Naive B cell (primary cell): ENCODE results near the gene EGFLAM. TPM values are rescaled to one million over a fixed set of nuclear protein-coding genes. Genes with fewer than 3 reads are reported as not detected.

Experiments
- ATAC-seq, 2 donors: fragments of 150-1000 bp; cut with Tn5 transposase; 2 replicates each; pipeline ENCODE4 v1.10.0; 2021; ENCODE audit warnings: low read depth in 2 of 2, mild to moderate bottlenecking in 2 of 2, moderate library complexity in 2 of 2
- DNase-seq: peaks from one replicate; pipeline ENCODE4 v3.0.0; 2022
- H3K27ac Mint-ChIP-seq, 6 donors: one replicate each; pipeline ENCODE4 v1.8.0; 2020 to 2022; ENCODE audit warnings: mild to moderate bottlenecking in 6 of 6, mixed read lengths in 6 of 6, moderate library complexity in 5 of 6, inconsistent platforms in 2 of 6
- H3K27me3 Mint-ChIP-seq, 3 donors: one replicate each; pipeline ENCODE4 v1.8.0; 2021 to 2022; ENCODE audit warnings: mixed read lengths in 3 of 3, mild to moderate bottlenecking in 1 of 3
- H3K36me3 Mint-ChIP-seq, 2 donors: one replicate each; pipeline ENCODE4 v1.8.0; 2020 to 2022; ENCODE audit warnings: mixed read lengths in 2 of 2, inconsistent platforms in 1 of 2, mild to moderate bottlenecking in 1 of 2
- H3K4me1 Mint-ChIP-seq, 3 donors: one replicate each; pipeline ENCODE4 v1.8.0; 2020 to 2022; ENCODE audit warnings: mixed read lengths in 3 of 3, inconsistent platforms in 1 of 3, mild to moderate bottlenecking in 1 of 3, moderate library complexity in 1 of 3
- H3K4me3 Mint-ChIP-seq, 8 donors: one replicate each; pipeline ENCODE4 v1.8.0; 2020 to 2022; ENCODE audit warnings: mild to moderate bottlenecking in 8 of 8, mixed read lengths in 8 of 8, moderate library complexity in 8 of 8, inconsistent platforms in 2 of 8
- H3K9me3 Mint-ChIP-seq, 7 donors: one replicate each; pipeline ENCODE4 v1.8.0; 2020 to 2022; ENCODE audit warnings: mixed read lengths in 7 of 7, mild to moderate bottlenecking in 5 of 7, inconsistent platforms in 2 of 7, moderate library complexity in 1 of 7
- polyA plus RNA-seq, 6 donors: library from polyadenylated mRNA; unstranded; fragments of 300-500 nt; fragmentation: Illumina TruSeq; gene quantifications; one replicate each; pipeline ENCODE4 v1.2.3, GENCODE V29; 2021; ENCODE audit warnings: low read depth in 6 of 6

Gene EGFLAM
- polyA plus RNA-seq, 6 donors from 2014 or later, result not detected

GRCh38 chr5:38424148-38425060 is 166.0 kb downstream of the EGFLAM start:
- no peak overlapping the region for H3K27ac Mint-ChIP-seq
- no peak for ATAC-seq
- H3K36me3 Mint-ChIP-seq, result no peaks in the 10 kb centered on the region
- H3K27me3 Mint-ChIP-seq, result peaks cover 29 to 38% (median 37%) of the 10 kb centered on the region in 3 donors
- H3K4me1 Mint-ChIP-seq, result no peaks in the 10 kb centered on the region
- DNase-seq, result no peak
- peaks cover 0 to 2% (median 0%) of the 10 kb centered on the region in 7 donors for H3K9me3 Mint-ChIP-seq
- H3K4me3 Mint-ChIP-seq, result no peak overlapping the region

- Mint-ChIP-seq H3K4me3 (no peak overlapping the region), H3K36me3 (no peaks in the 10 kb centered on the region)
Measured at GRCh38 chr5:38426490-38426889, 168.1 kb downstream of the EGFLAM start.

GRCh38 chr5:38426986-38427950 is 168.9 kb downstream of the EGFLAM start:
- DNase-seq (no peak), ATAC-seq (no peak)
- Mint-ChIP-seq H3K4me1 (no peaks in the 10 kb centered on the region), H3K27me3 (peaks cover 40 to 45% (median 43%) of the 10 kb centered on the region in 3 donors), H3K4me3 (no peak overlapping the region), H3K27ac (no peak overlapping the region), H3K36me3 (no peaks in the 10 kb centered on the region), H3K9me3 (peaks cover 0 to 5% (median 0%) of the 10 kb centered on the region in 7 donors)

More at GRCh38 chr5:38426490-38426889, 168.1 kb downstream of the EGFLAM start:
- no peak for ATAC-seq
- no peak overlapping the region for H3K27ac Mint-ChIP-seq
- DNase-seq, result no peak
- H3K27me3 Mint-ChIP-seq, result peaks cover 36 to 45% (median 38%) of the 10 kb centered on the region in 3 donors
- H3K9me3 Mint-ChIP-seq, result peaks cover 0 to under 1% (median 0%) of the 10 kb centered on the region in 7 donors
- no peaks in the 10 kb centered on the region for H3K4me1 Mint-ChIP-seq

GRCh38 chr5:38431242-38431853 is 173.0 kb downstream of the EGFLAM start:
- H3K4me3 Mint-ChIP-seq, result no peak overlapping the region
- no peak overlapping the region for H3K27ac Mint-ChIP-seq
- no peaks in the 10 kb centered on the region for H3K4me1 Mint-ChIP-seq
- DNase-seq (no peak), ATAC-seq (no peak)
- no peaks in the 10 kb centered on the region for H3K36me3 Mint-ChIP-seq
- H3K27me3 Mint-ChIP-seq, result peaks cover 54 to 65% (median 63%) of the 10 kb centered on the region in 3 donors
- H3K9me3 Mint-ChIP-seq, result peaks cover 0 to 5% (median 0%) of the 10 kb centered on the region in 7 donors

- DNase-seq, result no peak
- H3K4me1 Mint-ChIP-seq, result no peaks in the 10 kb centered on the region
- H3K27ac Mint-ChIP-seq, result no peak overlapping the region
- ATAC-seq, result no peak
- peaks cover 0 to 5% (median 0%) of the 10 kb centered on the region in 7 donors for H3K9me3 Mint-ChIP-seq
- H3K27me3 Mint-ChIP-seq, result peaks cover 67 to 75% (median 72%) of the 10 kb centered on the region in 3 donors
- no peak overlapping the region for H3K4me3 Mint-ChIP-seq
- H3K36me3 Mint-ChIP-seq, result no peaks in the 10 kb centered on the region
Measured at GRCh38 chr5:38433160-38433861, 175.0 kb downstream of the EGFLAM start.

GRCh38 chr5:38434966-38435705 is 176.8 kb downstream of the EGFLAM start:
- Mint-ChIP-seq H3K4me1 (no peaks in the 10 kb centered on the region), H3K27me3 (peaks cover 73 to 84% (median 79%) of the 10 kb centered on the region in 3 donors), H3K36me3 (no peaks in the 10 kb centered on the region), H3K4me3 (no peak overlapping the region), H3K27ac (no peak overlapping the region), H3K9me3 (peaks cover 0 to 5% (median 0%) of the 10 kb centered on the region in 7 donors)
- ATAC-seq (no peak), DNase-seq (no peak)

- Mint-ChIP-seq H3K27me3 (peaks cover 69 to 70% (median 69%) of the 10 kb centered on the region in 3 donors), H3K27ac (no peak overlapping the region), H3K36me3 (no peaks in the 10 kb centered on the region), H3K4me1 (no peaks in the 10 kb centered on the region), H3K9me3 (peaks cover 0 to 3% (median 0%) of the 10 kb centered on the region in 7 donors), H3K4me3 (no peak overlapping the region)
- ATAC-seq (no peak), DNase-seq (no peak)
Measured at GRCh38 chr5:38438757-38439156, 180.4 kb downstream of the EGFLAM start.

GRCh38 chr5:38441453-38442246 is 183.3 kb downstream of the EGFLAM start:
- Mint-ChIP-seq H3K27ac (no peak overlapping the region), H3K9me3 (peaks cover 0 to 4% (median 2%) of the 10 kb centered on the region in 7 donors), H3K4me3 (no peak overlapping the region), H3K4me1 (no peaks in the 10 kb centered on the region), H3K27me3 (peaks cover 65 to 75% (median 69%) of the 10 kb centered on the region in 3 donors), H3K36me3 (peaks cover 0 to 9% of the 10 kb centered on the region in 2 donors)
- DNase-seq (peak; percentile 53), ATAC-seq (peak; percentile 90 to 93)

GRCh38 chr5:38442247-38442573 is 183.9 kb downstream of the EGFLAM start:
- Mint-ChIP-seq H3K27ac (no peak overlapping the region), H3K27me3 (peaks cover 65 to 75% (median 69%) of the 10 kb centered on the region in 3 donors), H3K4me1 (no peaks in the 10 kb centered on the region), H3K36me3 (peaks cover 0 to 13% of the 10 kb centered on the region in 2 donors), H3K9me3 (peaks cover 0 to 6% (median 2%) of the 10 kb centered on the region in 7 donors), H3K4me3 (no peak overlapping the region)
- ATAC-seq (no peak), DNase-seq (no peak)

- peaks cover 71 to 77% (median 74%) of the 10 kb centered on the region in 3 donors for H3K27me3 Mint-ChIP-seq
- peaks cover 0 to 8% (median 3%) of the 10 kb centered on the region in 7 donors for H3K9me3 Mint-ChIP-seq
- no peak overlapping the region for H3K4me3 Mint-ChIP-seq
- no peak for DNase-seq
- no peaks in the 10 kb centered on the region for H3K4me1 Mint-ChIP-seq
- H3K27ac Mint-ChIP-seq, result no peak overlapping the region
- H3K36me3 Mint-ChIP-seq, result peaks cover 3 to 13% of the 10 kb centered on the region in 2 donors
- no peak for ATAC-seq
Measured at GRCh38 chr5:38443390-38443789, 185.0 kb downstream of the EGFLAM start.

GRCh38 chr5:38445374-38446028 is 187.1 kb downstream of the EGFLAM start:
- no peak for ATAC-seq
- H3K4me1 Mint-ChIP-seq, result no peaks in the 10 kb centered on the region
- H3K27me3 Mint-ChIP-seq, result peaks cover 72 to 78% (median 75%) of the 10 kb centered on the region in 3 donors
- peaks cover 0 to 11% (median 4%) of the 10 kb centered on the region in 7 donors for H3K9me3 Mint-ChIP-seq
- no peak overlapping the region for H3K4me3 Mint-ChIP-seq
- peaks cover 5 to 13% of the 10 kb centered on the region in 2 donors for H3K36me3 Mint-ChIP-seq
- no peak overlapping the region for H3K27ac Mint-ChIP-seq
- no peak for DNase-seq
